GM12891 (cell line): ENCODE data around the gene TMCC1.
"Not testable (repeated sequence)": the region's sequence is repeated elsewhere in the genome, so short reads cannot be mapped to it uniquely, and the experiment has no call there.

ENCODE experiments used
- DNase-seq: peaks from one replicate; pipeline ENCODE4 v3.0.0; 2011; ENCODE audit warnings: low spot score; ENCODE audit not compliant: insufficient read length
- FAIRE-seq: peaks from 2 replicates; lab custom pipeline; 2011; peaks lifted over from hg19 to GRCh38; lab: Jason Lieb, UNC
- PAX5 ChIP-seq: IDR thresholded peaks from 2 replicates; pipeline ENCODE4 v1.6.1; 2011; ENCODE audit warnings: low read length, moderate library complexity, mild to moderate bottlenecking; ENCODE audit not compliant: insufficient read depth, severe bottlenecking
- POLR2A ChIP-seq: IDR thresholded peaks from 2 replicates; pipeline ENCODE4 v1.6.1; 2011; ENCODE audit warnings: low read depth, low read length, control low read depth
- POLR2AphosphoS5 ChIP-seq: IDR thresholded peaks from 2 replicates; pipeline ENCODE4 v1.6.1; 2011; ENCODE audit warnings: low read depth, low read length, control low read depth
- POU2F2 ChIP-seq: IDR thresholded peaks from 2 replicates; pipeline ENCODE4 v1.6.1; 2011; ENCODE audit warnings: low read depth, mild to moderate bottlenecking, control low read depth, low read length, moderate library complexity
- SPI1 ChIP-seq: IDR thresholded peaks from 2 replicates; pipeline ENCODE4 v1.6.1; 2011; ENCODE audit warnings: low read depth, low read length, control low read depth
- TAF1 ChIP-seq: IDR thresholded peaks from 2 replicates; pipeline ENCODE4 v1.6.1; 2011; ENCODE audit warnings: low read depth, low read length, control low read depth

The TMCC1 gene

DNA sequence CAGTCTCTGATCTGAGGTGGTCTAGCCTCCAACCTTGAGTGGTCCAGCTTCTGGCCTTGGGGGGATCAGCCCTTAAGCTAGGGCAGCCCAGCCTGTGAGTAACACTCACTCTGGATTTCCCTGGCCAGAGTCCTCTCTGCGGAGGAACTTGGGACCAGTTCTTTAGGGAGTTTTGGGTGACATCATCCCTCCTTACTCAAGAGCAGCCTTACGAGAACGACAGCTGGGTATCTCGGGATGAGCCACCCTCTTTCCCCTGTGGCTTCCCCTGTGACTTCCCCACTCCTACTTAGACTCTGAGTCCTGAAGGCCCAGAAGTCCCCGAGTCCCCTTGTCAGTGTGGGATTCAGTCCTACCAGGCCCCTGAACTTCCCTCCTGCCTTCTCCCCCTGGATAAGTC, 276.8 kb downstream of the TMCC1 start:
- FAIRE-seq (no peak), DNase-seq (no peak)
- TF ChIP-seq SPI1 (0 out of 2 replicates have a peak, but pooled peaks have one; percentile 11), POLR2AphosphoS5 (no peak)

DNA sequence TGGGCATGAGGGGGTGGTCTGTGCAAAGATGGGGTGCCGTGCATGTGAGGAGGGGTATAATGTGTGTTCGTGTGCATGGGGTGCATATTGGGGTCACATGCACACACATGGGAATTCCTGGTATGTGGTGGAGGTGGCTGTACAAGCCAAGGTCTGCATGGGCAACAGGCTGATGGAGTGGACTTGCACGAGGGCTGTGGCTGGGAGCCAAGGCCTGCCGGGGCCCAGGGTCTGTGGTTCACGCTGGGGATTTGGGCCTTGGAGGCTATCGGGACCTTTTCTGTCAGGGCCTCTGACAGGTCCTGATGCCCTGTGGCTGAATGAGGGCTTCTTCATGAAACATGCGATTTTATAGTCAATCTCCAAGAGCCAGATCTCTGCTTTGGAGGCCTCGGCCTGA, 277.2 kb downstream of the TMCC1 start:
- no peak for TF ChIP-seq PAX5
- TF ChIP-seq POLR2AphosphoS5 = no peak
- TF ChIP-seq POU2F2 = no peak
- TF ChIP-seq POLR2A = no peak
- TF ChIP-seq TAF1 = no peak
- no peak for TF ChIP-seq SPI1
- DNase-seq = no peak
- no peak for FAIRE-seq

DNA sequence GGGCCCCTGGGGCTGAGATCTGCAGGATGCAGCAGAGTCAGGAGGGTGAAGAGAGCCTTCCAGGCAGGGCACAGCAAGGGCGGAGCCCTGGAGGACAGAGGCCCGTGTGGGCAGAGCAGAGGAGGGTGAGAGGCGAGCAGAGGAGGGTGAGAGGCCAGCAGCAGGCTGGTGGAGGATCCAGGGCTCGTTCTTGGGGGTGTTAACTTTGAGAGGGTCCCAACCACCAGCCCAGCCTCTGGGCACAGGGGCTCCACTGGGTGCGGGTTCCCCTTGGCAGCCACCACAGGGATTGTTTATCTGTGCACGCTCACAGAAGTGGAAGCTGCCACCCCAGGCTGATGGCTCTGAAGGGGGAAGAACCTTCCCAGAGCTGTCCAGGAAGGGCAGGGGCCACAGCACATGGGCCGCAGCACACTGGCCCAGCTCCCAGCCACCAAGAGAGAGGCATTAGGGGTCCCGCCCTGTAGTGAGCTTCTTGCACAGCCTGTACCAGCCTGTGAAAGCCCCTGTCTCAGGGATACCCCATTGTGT, 277.7 kb downstream of the TMCC1 start:
- no peak for DNase-seq
- no peak for TF ChIP-seq TAF1
- TF ChIP-seq SPI1 = no peak
- TF ChIP-seq POU2F2 = no peak
- TF ChIP-seq POLR2A = no peak
- TF ChIP-seq PAX5 = no peak
- no peak for TF ChIP-seq POLR2AphosphoS5
- FAIRE-seq = no peak

DNA sequence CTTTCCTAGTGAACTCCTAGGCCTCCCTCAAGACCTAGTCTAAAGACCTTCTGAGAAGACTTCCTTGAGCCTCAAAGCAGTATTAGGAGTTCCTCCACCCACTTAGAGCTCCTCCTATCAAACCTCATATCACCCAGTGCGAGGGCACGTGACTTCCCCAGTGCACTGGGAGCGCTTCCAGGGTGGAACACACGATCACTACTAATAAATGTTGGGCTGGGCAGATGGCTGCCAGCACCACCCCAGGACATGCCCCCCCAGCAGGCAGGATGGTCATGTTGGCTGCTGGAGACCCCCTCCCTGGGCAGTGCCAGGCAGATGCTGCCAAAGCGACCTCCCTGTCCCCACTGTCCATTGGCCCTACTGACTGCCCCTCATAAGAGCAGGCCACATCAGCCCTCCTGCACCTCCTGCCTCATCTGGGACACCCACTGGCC, 278.6 kb downstream of the TMCC1 start:
- FAIRE-seq (no peak), DNase-seq (no peak)
- TF ChIP-seq POLR2A = no peak
- no peak for TF ChIP-seq SPI1
- no peak for TF ChIP-seq POLR2AphosphoS5
- TF ChIP-seq PAX5 = no peak
- no peak for TF ChIP-seq POU2F2
- no peak for TF ChIP-seq TAF1

DNA sequence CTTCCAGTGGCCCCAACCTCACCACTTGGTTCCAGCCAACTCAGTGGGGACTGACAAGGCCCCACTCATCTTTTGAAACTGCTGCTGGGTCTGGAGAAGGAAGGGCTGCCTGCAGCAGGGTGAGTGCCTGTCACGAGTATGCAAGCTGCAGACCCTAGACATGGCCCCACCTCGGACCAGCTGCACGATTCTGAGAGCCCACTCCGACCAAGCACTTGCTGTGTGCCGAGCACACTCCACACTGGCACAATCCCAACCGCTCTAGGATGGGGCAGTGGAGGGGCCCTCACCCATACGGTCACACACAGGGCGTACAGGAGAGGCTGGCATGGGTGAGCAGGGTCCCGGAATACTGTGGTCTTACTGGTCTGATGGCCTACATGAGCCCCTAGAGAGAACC, 279.1 kb downstream of the TMCC1 start:
- no peak for DNase-seq
- TF ChIP-seq PAX5 (no peak), TAF1 (no peak)
- FAIRE-seq = no peak

DNA sequence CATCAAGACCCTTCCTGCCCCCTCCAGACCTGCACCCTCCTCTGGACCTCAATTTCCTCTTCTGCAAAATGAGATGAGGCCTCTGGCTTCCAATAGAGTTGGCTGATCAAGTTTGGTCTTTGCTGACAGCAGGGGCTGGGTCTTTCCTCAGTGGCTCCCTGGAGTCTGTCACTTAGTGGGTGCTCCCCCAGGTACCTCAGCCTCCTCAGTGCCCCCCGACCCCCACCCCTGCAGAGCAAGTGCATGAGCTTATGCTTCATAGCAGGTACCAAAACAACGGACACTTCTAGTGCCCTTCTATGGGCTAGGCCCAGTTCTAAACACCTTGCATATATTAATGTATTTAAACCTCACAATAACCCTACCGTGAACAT, 280.2 kb downstream of the TMCC1 start:
- FAIRE-seq = no peak
- TF ChIP-seq POLR2AphosphoS5 (no peak), POU2F2 (no peak), PAX5 (no peak), SPI1 (no peak), POLR2A (no peak), TAF1 (no peak)

DNA sequence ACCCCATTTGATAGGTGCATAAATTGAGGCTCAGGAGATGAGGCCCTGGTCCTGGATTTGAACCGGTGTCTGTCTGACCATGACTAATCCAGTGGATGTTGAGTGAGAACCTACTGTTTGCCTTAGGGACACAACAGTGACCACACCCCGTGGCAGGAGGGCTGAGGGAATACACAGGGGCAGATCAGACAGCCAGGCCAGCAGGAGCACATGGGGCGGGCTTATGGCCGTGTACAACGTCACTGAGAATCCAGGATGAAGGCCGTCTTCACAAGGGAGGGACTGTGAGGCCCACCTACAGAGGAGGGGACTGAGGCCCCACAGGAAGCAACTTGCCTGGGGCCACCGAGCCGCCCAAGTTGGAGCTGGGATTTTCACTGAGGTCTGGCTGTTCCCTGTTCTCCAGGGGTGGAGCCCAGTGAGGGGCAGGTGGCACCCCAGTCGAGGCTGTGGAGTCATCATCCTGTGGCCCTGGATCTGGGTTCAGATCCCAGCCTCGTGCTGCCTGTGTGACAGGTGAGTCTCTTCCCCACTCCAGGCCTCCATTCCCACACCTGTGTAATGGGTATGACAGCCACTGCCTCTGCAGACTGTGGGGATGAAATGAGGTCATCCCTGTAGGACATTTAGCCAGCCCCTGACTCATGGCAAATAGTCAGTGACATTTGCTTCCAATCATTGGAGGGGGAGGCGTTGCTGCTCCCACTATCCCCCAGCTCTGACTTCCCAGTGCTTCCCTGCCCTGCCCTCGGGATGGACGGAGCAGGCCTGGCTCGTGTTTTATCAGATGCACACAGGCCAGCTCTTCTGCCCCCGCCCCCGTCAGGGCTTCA, 280.8 kb downstream of the TMCC1 start:
- no peak for DNase-seq
- FAIRE-seq = no peak
- TF ChIP-seq SPI1 (no peak), POU2F2 (no peak), POLR2AphosphoS5 (no peak), POLR2A (no peak), TAF1 (no peak), PAX5 (no peak)

More for the DNA sequence above, 280.2 kb downstream of the TMCC1 start:
- DNase-seq = no peak

DNA sequence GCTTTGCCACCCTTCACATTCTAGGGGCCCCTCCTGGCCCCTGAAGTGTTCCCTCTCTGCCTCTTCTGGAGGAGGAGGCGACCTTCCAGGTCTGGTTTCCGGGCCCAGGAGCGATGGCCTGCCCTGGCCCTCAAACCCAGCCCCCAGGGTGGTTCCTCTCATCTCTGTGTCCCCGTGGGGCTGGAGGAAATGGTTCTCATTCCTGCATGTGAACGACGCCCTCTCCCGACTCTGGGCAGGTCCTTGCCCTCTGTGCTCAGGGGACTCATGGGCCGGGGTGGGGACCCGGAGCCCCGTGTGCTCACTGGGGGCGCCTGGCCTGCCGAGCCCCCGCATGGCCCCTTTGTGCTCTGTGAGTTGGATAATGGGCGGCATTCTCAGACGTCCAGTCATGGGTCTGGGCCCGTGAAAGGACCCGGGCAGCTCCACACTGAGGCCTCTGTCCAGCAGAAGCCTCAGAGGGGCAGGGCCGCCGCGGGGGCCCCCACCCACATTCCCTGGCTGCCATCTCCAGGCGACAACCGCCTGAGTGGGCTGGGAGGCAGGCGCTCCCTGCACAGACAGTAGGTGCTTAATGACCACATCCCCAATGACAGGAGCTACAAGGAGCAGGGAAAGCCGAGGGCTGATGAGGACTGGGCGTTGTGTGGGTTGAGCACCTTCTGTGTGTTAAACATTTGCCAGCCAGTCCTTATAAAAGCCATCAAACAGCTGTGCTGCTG, 281.5 kb downstream of the TMCC1 start:
- no peak for FAIRE-seq
- no peak for TF ChIP-seq SPI1
- no peak for TF ChIP-seq PAX5
- no peak for TF ChIP-seq POLR2A
- no peak for TF ChIP-seq POU2F2
- TF ChIP-seq TAF1 = no peak
- TF ChIP-seq POLR2AphosphoS5 = no peak
- DNase-seq = no peak

DNA sequence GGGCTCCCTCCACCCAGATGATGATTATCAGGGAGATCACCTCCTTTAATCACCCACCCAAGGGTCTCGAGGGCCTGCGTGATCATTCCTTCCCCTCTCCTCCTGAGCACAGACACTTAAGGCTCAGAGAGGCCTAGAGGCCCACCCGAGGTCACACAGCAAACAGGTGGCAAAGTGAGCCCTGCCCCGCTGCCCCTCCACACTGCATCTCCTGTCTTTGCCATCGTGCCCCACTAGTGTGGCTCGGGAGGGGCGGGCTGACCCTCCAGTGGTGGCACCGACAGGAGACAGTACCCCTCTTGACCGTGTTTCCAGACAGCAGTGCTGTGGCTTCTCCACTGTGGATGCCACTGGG, 282.1 kb downstream of the TMCC1 start:
- no peak for TF ChIP-seq POLR2A
- no peak for TF ChIP-seq PAX5
- no peak for TF ChIP-seq POLR2AphosphoS5
- TF ChIP-seq SPI1 = no peak
- TF ChIP-seq TAF1 = no peak
- no peak for TF ChIP-seq POU2F2
- DNase-seq (no peak), FAIRE-seq (no peak)

DNA sequence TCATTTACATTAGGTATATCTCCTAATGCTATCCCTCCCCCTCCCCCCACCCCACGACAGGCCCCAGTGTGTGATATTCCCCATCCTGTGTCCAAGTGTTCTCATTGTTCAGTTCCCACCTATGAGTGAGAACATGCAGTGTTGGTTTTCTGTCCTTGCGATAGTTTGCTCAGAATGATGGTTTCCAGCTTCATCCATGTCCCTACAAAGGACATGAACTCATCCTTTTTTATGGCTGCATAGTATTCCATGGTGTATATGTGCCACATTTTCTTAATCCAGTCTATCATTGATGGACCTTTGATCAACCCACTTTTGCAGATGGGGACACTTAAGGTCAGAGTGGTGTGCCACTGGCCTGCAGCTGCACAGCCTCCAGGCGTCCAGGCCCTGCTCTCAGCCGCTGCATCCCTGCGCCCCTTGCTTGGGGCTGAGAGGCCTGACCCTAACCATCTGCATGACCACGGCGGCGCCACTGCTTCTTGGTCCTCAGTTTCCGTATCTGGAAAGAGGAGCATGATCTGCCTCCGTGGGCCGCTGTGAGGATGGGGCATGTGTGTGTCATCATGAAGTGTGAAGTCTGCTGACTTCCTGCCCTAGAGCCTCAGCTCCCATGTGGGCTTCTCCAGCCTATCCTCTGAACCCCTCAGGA, 282.6 kb downstream of the TMCC1 start:
- not testable (repeated sequence) for FAIRE-seq

More for the DNA sequence above, 282.6 kb downstream of the TMCC1 start:
- DNase-seq = not testable (repeated sequence)
